ENCODE measurements around the gene LRRC8D. TPM values are rescaled to one million over a fixed set of nuclear protein-coding genes. Genes with fewer than 3 reads are reported as not detected.

LRRC8D gene
- total and polyA plus RNA-seq, 2 experiments from 2014 or later: 23.6 to 48.8 TPM

DNA sequence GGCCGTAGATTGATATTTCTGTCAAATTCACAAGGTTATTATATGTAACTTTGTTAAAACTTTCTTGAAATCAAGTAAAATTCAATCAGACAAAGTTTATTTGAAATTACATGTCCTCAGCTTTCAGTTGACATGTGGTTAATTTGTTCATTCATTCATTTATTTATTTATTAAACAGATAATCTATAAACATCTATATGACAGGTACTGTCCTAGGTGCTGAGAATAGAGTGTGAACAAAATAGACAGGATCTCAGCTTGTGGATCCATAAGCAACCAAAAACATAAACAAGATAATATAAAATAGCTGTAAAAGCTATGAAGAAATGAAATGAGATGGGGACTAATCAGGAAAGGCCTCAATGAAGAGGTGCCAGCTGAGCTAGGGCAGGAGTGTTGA is 72.0 kb downstream of the LRRC8D start:
- H3K36me3 ChIP-seq (ENCODE audit: insufficient read depth): no peaks in the 10 kb centered on the region; the same call in 1 of the 2 replicates
- H3K4me3 ChIP-seq: no peak overlapping the region
- H3K27me3 Mint-ChIP-seq (ENCODE audit: insufficient read depth, low read depth, poor library complexity): peaks cover 5% of the 10 kb centered on the region
- H3K9me2 ChIP-seq (ENCODE audit: insufficient read depth): no peaks in the 10 kb centered on the region
- H3K27ac ChIP-seq (ENCODE audit: low read depth): no peak overlapping the region
- peaks cover 26% of the 10 kb centered on the region for H3K4me1 Mint-ChIP-seq
- H3K9me3 Mint-ChIP-seq: no peaks in the 10 kb centered on the region
- H3K36me3 Mint-ChIP-seq (ENCODE audit: low read depth): no peaks in the 10 kb centered on the region; the same call in 1 of the 3 replicates
- peak; percentile 26 for TF ChIP-seq REST (IDR thresholded peaks at IDR 0.05; ENCODE audit: unreplicated experiment)
- no peak for TF ChIP-seq EZH2phosphoT487 (IDR thresholded peaks at IDR 0.05; ENCODE audit: unreplicated experiment)
- peaks cover 3% of the 10 kb centered on the region for H3K4me1 ChIP-seq (ENCODE audit: insufficient read depth)
- no peaks in the 10 kb centered on the region for H3K27me3 ChIP-seq (ENCODE audit: insufficient read depth)
- no peak overlapping the region for H3K4me3 Mint-ChIP-seq
- no peak overlapping the region for H3K4me2 ChIP-seq
- ATAC-seq (no peak), DNase-seq (ENCODE audit: low spot score) (no peak)
- no peak overlapping the region for H2AFZ ChIP-seq
- H4K20me1 ChIP-seq (replicated peaks; ENCODE audit: insufficient read depth): peaks cover 3% of the 10 kb centered on the region; the same call in 1 of the 2 replicates
- H3K27ac Mint-ChIP-seq: no peak overlapping the region
- no peaks in the 10 kb centered on the region for H3F3A ChIP-seq (replicated peaks; ENCODE audit: low read depth)
- peaks cover 32% of the 10 kb centered on the region for H3K79me2 ChIP-seq (replicated peaks; ENCODE audit: insufficient read depth)

DNA sequence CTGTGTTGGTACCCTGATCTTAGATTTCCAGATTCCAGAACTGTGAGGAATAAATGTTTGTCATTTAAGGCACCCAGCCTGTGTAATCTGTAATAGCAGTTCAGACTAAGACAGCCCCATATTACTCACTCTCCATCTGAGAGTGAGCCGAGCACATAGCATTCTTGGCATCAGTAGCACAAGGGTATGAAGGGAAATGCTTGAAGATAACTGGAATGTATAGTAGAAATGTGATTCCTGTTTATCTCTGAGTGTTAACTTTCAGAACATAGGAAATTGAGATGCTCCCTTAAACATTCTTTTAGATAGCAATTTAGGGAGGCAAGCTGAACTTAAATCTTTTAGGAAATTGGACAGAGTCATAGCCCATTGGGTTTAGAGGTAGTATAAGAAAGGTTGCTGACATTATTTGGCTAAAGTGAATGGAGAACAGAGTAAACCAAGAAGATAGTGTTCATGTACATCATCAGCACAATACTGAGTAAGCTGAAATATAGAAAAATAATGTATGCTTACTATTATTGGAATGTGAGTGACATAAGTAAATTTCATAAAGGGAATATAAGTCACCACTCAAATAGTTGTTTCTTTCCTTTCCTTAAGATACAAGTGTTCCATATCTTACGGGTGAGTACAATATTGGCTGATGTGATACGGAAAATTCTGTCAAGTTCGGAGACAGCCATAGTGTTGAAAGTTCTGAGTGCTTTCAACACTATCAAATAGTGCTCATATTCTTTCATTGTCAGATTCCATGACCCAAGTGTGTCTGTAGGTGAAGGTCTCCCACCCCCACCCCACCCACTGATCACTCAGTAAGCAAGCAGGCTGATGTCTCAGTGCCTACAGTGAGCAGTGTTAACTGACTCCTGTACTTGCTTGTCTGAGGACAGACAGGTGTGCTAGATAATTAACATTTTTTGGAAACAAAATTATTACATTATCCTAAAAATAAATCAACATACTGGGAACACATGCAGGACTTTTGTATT is 73.7 kb downstream of the LRRC8D start:
- no peak for DNase-seq (ENCODE audit: low spot score)
- Histone ChIP-seq H3F3A (replicated peaks; ENCODE audit: low read depth) (0 out of 2 replicates have a peak, but pooled peaks cover 7% of the 10 kb centered on the region), H3K36me3 (ENCODE audit: insufficient read depth) (no peaks in the 10 kb centered on the region; the same call in 1 of the 2 replicates), H4K20me1 (replicated peaks; ENCODE audit: insufficient read depth) (peaks cover 3% of the 10 kb centered on the region; the same call in 1 of the 2 replicates), H3K79me2 (replicated peaks; ENCODE audit: insufficient read depth) (peaks cover 36% of the 10 kb centered on the region), H3K4me1 (ENCODE audit: insufficient read depth) (peaks cover 12% of the 10 kb centered on the region), H3K9me2 (ENCODE audit: insufficient read depth) (no peaks in the 10 kb centered on the region), H3K27me3 (ENCODE audit: insufficient read depth) (no peaks in the 10 kb centered on the region), H3K4me3 (no peak overlapping the region), H2AFZ (no peak overlapping the region), H3K4me2 (no peak overlapping the region), H3K27ac (ENCODE audit: low read depth) (peak overlapping the region; percentile 57; the same call in 1 of the 2 replicates)
- Mint-ChIP-seq H3K27ac (no peak overlapping the region), H3K9me3 (no peaks in the 10 kb centered on the region), H3K4me3 (no peak overlapping the region), H3K27me3 (ENCODE audit: insufficient read depth, low read depth, poor library complexity) (peaks cover 5% of the 10 kb centered on the region), H3K36me3 (ENCODE audit: low read depth) (no peaks in the 10 kb centered on the region; the same call in 2 of the 3 replicates), H3K4me1 (peaks cover 41% of the 10 kb centered on the region)
- no peak for ATAC-seq
- TF ChIP-seq ZNF331 (CRISPR knock-in tag; IDR thresholded peaks at IDR 0.05; ENCODE audit: low read depth) (no peak), POLR2AphosphoS5 (IDR thresholded peaks at IDR 0.05; ENCODE audit: low read depth) (no peak), NANOG (IDR thresholded peaks at IDR 0.05; ENCODE audit: borderline replicate concordance) (no peak), ZNF114 (CRISPR knock-in tag; IDR thresholded peaks at IDR 0.05) (no peak), CREB1 (CRISPR knock-in tag; IDR thresholded peaks at IDR 0.05; ENCODE audit: low read depth) (no peak), JUNB (IDR thresholded peaks at IDR 0.05; ENCODE audit: unreplicated experiment) (no peak), EZH2 (IDR thresholded peaks at IDR 0.05; ENCODE audit: low read depth, unreplicated experiment) (no peak), EZH2phosphoT487 (IDR thresholded peaks at IDR 0.05; ENCODE audit: unreplicated experiment) (no peak), STAT1 (IDR thresholded peaks at IDR 0.05; ENCODE audit: unreplicated experiment) (no peak)
- TF ChIP-seq, protein P1, sequence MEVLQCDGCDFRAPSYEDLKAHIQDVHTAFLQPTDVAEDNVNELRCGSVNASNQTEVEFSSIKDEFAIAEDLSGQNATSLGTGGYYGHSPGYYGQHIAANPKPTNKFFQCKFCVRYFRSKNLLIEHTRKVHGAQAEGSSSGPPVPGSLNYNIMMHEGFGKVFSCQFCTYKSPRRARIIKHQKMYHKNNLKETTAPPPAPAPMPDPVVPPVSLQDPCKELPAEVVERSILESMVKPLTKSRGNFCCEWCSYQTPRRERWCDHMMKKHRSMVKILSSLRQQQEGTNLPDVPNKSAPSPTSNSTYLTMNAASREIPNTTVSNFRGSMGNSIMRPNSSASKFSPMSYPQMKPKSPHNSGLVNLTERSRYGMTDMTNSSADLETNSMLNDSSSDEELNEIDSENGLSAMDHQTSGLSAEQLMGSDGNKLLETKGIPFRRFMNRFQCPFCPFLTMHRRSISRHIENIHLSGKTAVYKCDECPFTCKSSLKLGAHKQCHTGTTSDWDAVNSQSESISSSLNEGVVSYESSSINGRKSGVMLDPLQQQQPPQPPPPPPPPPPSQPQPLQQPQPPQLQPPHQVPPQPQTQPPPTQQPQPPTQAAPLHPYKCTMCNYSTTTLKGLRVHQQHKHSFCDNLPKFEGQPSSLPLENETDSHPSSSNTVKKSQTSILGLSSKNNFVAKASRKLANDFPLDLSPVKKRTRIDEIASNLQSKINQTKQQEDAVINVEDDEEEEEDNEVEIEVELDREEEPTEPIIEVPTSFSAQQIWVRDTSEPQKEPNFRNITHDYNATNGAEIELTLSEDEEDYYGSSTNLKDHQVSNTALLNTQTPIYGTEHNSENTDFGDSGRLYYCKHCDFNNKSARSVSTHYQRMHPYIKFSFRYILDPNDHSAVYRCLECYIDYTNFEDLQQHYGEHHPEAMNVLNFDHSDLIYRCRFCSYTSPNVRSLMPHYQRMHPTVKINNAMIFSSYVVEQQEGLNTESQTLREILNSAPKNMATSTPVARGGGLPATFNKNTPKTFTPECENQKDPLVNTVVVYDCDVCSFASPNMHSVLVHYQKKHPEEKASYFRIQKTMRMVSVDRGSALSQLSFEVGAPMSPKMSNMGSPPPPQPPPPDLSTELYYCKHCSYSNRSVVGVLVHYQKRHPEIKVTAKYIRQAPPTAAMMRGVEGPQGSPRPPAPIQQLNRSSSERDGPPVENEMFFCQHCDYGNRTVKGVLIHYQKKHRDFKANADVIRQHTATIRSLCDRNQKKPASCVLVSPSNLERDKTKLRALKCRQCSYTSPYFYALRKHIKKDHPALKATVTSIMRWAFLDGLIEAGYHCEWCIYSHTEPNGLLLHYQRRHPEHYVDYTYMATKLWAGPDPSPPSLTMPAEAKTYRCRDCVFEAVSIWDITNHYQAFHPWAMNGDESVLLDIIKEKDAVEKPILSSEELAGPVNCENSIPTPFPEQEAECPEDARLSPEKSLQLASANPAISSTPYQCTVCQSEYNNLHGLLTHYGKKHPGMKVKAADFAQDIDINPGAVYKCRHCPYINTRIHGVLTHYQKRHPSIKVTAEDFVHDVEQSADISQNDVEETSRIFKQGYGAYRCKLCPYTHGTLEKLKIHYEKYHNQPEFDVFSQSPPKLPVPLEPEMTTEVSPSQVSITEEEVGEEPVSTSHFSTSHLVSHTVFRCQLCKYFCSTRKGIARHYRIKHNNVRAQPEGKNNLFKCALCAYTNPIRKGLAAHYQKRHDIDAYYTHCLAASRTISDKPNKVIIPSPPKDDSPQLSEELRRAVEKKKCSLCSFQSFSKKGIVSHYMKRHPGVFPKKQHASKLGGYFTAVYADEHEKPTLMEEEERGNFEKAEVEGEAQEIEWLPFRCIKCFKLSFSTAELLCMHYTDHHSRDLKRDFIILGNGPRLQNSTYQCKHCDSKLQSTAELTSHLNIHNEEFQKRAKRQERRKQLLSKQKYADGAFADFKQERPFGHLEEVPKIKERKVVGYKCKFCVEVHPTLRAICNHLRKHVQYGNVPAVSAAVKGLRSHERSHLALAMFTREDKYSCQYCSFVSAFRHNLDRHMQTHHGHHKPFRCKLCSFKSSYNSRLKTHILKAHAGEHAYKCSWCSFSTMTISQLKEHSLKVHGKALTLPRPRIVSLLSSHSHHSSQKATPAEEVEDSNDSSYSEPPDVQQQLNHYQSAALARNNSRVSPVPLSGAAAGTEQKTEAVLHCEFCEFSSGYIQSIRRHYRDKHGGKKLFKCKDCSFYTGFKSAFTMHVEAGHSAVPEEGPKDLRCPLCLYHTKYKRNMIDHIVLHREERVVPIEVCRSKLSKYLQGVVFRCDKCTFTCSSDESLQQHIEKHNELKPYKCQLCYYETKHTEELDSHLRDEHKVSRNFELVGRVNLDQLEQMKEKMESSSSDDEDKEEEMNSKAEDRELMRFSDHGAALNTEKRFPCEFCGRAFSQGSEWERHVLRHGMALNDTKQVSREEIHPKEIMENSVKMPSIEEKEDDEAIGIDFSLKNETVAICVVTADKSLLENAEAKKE (CRISPR knock-in tag; IDR thresholded peaks at IDR 0.05): no peak
